ENCODE data around the gene SOX30. TPM values are rescaled to one million over a fixed set of nuclear protein-coding genes. Genes with fewer than 3 reads are reported as not detected.

SOX30 gene
- total RNA-seq, 1 experiment from 2014 or later = 0.46 TPM

- Mint-ChIP-seq H3K27me3 (ENCODE audit: low read depth) (no peaks in the 10 kb centered on the region), H3K9me3 (no peaks in the 10 kb centered on the region), H3K4me3 (no peak overlapping the region), H3K27ac (no peak overlapping the region), H3K4me1 (no peaks in the 10 kb centered on the region), H3K36me3 (no peaks in the 10 kb centered on the region)
- no peak for TF ChIP-seq USF2 (CRISPR knock-in tag; IDR thresholded peaks at IDR 0.05)
- TF ChIP-seq FOXP4 (CRISPR knock-in tag; IDR thresholded peaks at IDR 0.05) = no peak
- TF ChIP-seq ZBTB43 (CRISPR knock-in tag; IDR thresholded peaks at IDR 0.05) = no peak
- DNase-seq (ENCODE audit: low spot score) (no peak), ATAC-seq (no peak)
- CTCF ChIA-PET = interaction anchor here (0.5 kb wide), 1 partner anchor 10 kb away, joined by 3 read pairs; no protein-coding TSS in a partner anchor
- POLR2A ChIA-PET = no interaction called here
Observed at GRCh38 chr5:157680239-157680638, 28.0 kb upstream of the SOX30 start.

GRCh38 chr5:157679801-157680200 lies 27.6 kb upstream of the SOX30 start:
- POLR2A ChIA-PET = no interaction called here
- no peak for TF ChIP-seq CREB1 (CRISPR knock-in tag; IDR thresholded peaks at IDR 0.05)
- TF ChIP-seq NR1H2 (CRISPR knock-in tag; IDR thresholded peaks at IDR 0.05) = no peak
- TF ChIP-seq ZSCAN18 (CRISPR knock-in tag; IDR thresholded peaks at IDR 0.05) = no peak
- TF ChIP-seq ZNF425 (CRISPR knock-in tag; conservative IDR thresholded peaks at IDR 0.05) = no peak
- TF ChIP-seq ATF3 (CRISPR knock-in tag; conservative IDR thresholded peaks at IDR 0.05) = no peak
- no peak for TF ChIP-seq ZNF532 (CRISPR knock-in tag; IDR thresholded peaks at IDR 0.05; ENCODE audit: borderline replicate concordance)
- no peak for TF ChIP-seq USF2 (CRISPR knock-in tag; IDR thresholded peaks at IDR 0.05)
- no peak for TF ChIP-seq MLX (CRISPR knock-in tag; IDR thresholded peaks at IDR 0.05)
- TF ChIP-seq AR (CRISPR knock-in tag; IDR thresholded peaks at IDR 0.05) = no peak
- TF ChIP-seq ZNF396 (CRISPR knock-in tag; IDR thresholded peaks at IDR 0.05; ENCODE audit: borderline replicate concordance) = no peak
- TF ChIP-seq JUN (CRISPR knock-in tag; IDR thresholded peaks at IDR 0.05) = no peak
- Mint-ChIP-seq H3K9me3 (no peaks in the 10 kb centered on the region), H3K27ac (no peak overlapping the region), H3K4me1 (no peaks in the 10 kb centered on the region), H3K36me3 (no peaks in the 10 kb centered on the region), H3K4me3 (no peak overlapping the region), H3K27me3 (ENCODE audit: low read depth) (no peaks in the 10 kb centered on the region)
- CTCF ChIA-PET = interaction anchor here (0.9 to 1.2 kb wide), 2 partner anchors 10 to 63 kb away, joined by 3 read pairs; partner anchors contain the start of gene LSM11
- ATAC-seq = no peak
- DNase-seq (ENCODE audit: low spot score) = no peak

Data from WTC11 (cell line).